ENCODE data around the gene TXNL4A.

Gene TXNL4A

GRCh38 chr18:79940126-79940813 is 48.1 kb downstream of the TXNL4A start:
- Histone ChIP-seq H3K27ac (no peak overlapping the region), H3K9me3 (ENCODE audit: severe bottlenecking) (no peaks in the 10 kb centered on the region), H3K4me3 (ENCODE audit: low read depth, low read length) (no peak overlapping the region), H3K36me3 (peaks cover 60% of the 10 kb centered on the region), H3K27me3 (ENCODE audit: insufficient read depth, low read depth, severe bottlenecking) (no peaks in the 10 kb centered on the region)
- no peak for TF ChIP-seq CTCF (IDR thresholded peaks at IDR 0.05; ENCODE audit: low read depth, low read length)
- no peak for DNase-seq

GRCh38 chr18:79939096-79939495 is 49.3 kb downstream of the TXNL4A start:
- Histone ChIP-seq H3K4me3 (ENCODE audit: low read depth, low read length) (no peak overlapping the region), H3K36me3 (peaks cover 59% of the 10 kb centered on the region), H3K27ac (no peak overlapping the region), H3K9me3 (ENCODE audit: severe bottlenecking) (no peaks in the 10 kb centered on the region), H3K27me3 (ENCODE audit: insufficient read depth, low read depth, severe bottlenecking) (no peaks in the 10 kb centered on the region)
- TF ChIP-seq CTCF (IDR thresholded peaks at IDR 0.05; ENCODE audit: low read depth, low read length): no peak
- no peak for DNase-seq

- Histone ChIP-seq H3K27me3 (ENCODE audit: insufficient read depth, low read depth, severe bottlenecking) (no peaks in the 10 kb centered on the region), H3K4me3 (ENCODE audit: low read depth, low read length) (no peak overlapping the region), H3K9me3 (ENCODE audit: severe bottlenecking) (peaks cover 1% of the 10 kb centered on the region), H3K27ac (no peak overlapping the region), H3K36me3 (peaks cover 61% of the 10 kb centered on the region)
- no peak for DNase-seq
- TF ChIP-seq CTCF (IDR thresholded peaks at IDR 0.05; ENCODE audit: low read depth, low read length): no peak
These were observed 50.2 kb downstream of the TXNL4A start for GRCh38 chr18:79938196-79938595.

- H3K9me3 ChIP-seq (ENCODE audit: severe bottlenecking): peaks cover 5% of the 10 kb centered on the region
- H3K4me3 ChIP-seq (ENCODE audit: low read depth, low read length): no peak overlapping the region
- no peaks in the 10 kb centered on the region for H3K27me3 ChIP-seq (ENCODE audit: insufficient read depth, low read depth, severe bottlenecking)
- no peak for TF ChIP-seq CTCF (IDR thresholded peaks at IDR 0.05; ENCODE audit: low read depth, low read length)
- H3K36me3 ChIP-seq: peaks cover 60% of the 10 kb centered on the region
- peak; percentile 4 for DNase-seq
- H3K27ac ChIP-seq: no peak overlapping the region
These were observed 51.1 kb downstream of the TXNL4A start for GRCh38 chr18:79937103-79937860.

- peaks cover 5% of the 10 kb centered on the region for H3K9me3 ChIP-seq (ENCODE audit: severe bottlenecking)
- DNase-seq: no peak
These were observed 51.7 kb downstream of the TXNL4A start for GRCh38 chr18:79936641-79937040.

More at GRCh38 chr18:79936641-79937040, 51.7 kb downstream of the TXNL4A start:
- H3K27ac ChIP-seq: no peak overlapping the region
- H3K4me3 ChIP-seq (ENCODE audit: low read depth, low read length): no peak overlapping the region
- TF ChIP-seq CTCF (IDR thresholded peaks at IDR 0.05; ENCODE audit: low read depth, low read length): no peak
- peaks cover 54% of the 10 kb centered on the region for H3K36me3 ChIP-seq
- no peaks in the 10 kb centered on the region for H3K27me3 ChIP-seq (ENCODE audit: insufficient read depth, low read depth, severe bottlenecking)
